SK-N-SH (cell line): Measurements from ENCODE around the gene ZMYND8. TPM values are rescaled to one million over a fixed set of nuclear protein-coding genes. Genes with fewer than 3 reads are reported as not detected.

Experiments
- CTCF ChIA-PET: fragments of 300-600, 350-600 bp; formaldehyde crosslinking; extraction: SDS; loops from one replicate; lab custom pipeline; 2021; lab: Yijun Ruan, JAX
- POLR2A ChIA-PET: fragments of 350-600 bp; sonication (Branson Sonifier 250); formaldehyde crosslinking; extraction: SDS; loops from one replicate; lab custom pipeline; 2020; ENCODE audit warnings: antibody characterized with exemption, inconsistent platforms; lab: Yijun Ruan, JAX
- DNase-seq: peaks from one replicate; pipeline ENCODE4 v3.0.0; 2012
- H2AFZ ChIP-seq: fragments of 200-600 bp; sonication (generic); 2 replicates; pipeline ENCODE4 v1.8.1; 2016; ENCODE audit warnings: antibody characterized with exemption, mild to moderate bottlenecking, low read depth
- H3F3A ChIP-seq: fragments of 200-600 bp; sonication (generic); replicated peaks from 2 replicates; pipeline ENCODE3; 2016; ENCODE audit warnings: antibody characterized with exemption, mild to moderate bottlenecking; ENCODE audit not compliant: insufficient read depth
- H3K27ac ChIP-seq, 2 experiments: fragments of 200-500 bp in 1 of 2; fragments of 200-600 bp in 1 of 2; sonication (Bioruptor generic) in 1 of 2; sonication (generic), shearing (Covaris generic) in 1 of 2; 2 replicates each; pipeline versions ENCODE4 v1.5.1 to v1.6.1; 2014 to 2016; ENCODE audit warnings: low read depth in 2 of 2, inconsistent platforms in 1 of 2, low read length in 1 of 2, mild to moderate bottlenecking in 1 of 2, mixed read lengths in 1 of 2
- H3K27me3 ChIP-seq: fragments of 200-600 bp; sonication (generic), shearing (Covaris generic); 2 replicates; pipeline ENCODE4 v1.6.1; 2016; ENCODE audit warnings: mixed run types; ENCODE audit not compliant: insufficient read depth
- H3K36me3 ChIP-seq, 2 experiments: fragments of 200-500 bp in 1 of 2; fragments of 200-600 bp in 1 of 2; sonication (Bioruptor generic) in 1 of 2; sonication (generic) in 1 of 2; replicated peaks in 1 of 2; 2 replicates each; pipeline versions ENCODE3 to v1.5.1; 2014 to 2016; ENCODE audit warnings: low read length in 1 of 2, mild to moderate bottlenecking in 1 of 2; ENCODE audit not compliant: insufficient read depth in 2 of 2, control insufficient read depth in 1 of 2
- H3K4me1 ChIP-seq, 2 experiments: fragments of 200-500 bp in 1 of 2; fragments of 200-600 bp in 1 of 2; sonication (Bioruptor generic) in 1 of 2; sonication (generic), shearing (Covaris generic) in 1 of 2; 2 replicates each; pipeline versions ENCODE4 v1.5.1 to v1.6.1; 2014 to 2016; ENCODE audit warnings: low read depth in 1 of 2, low read length in 1 of 2, mixed run types in 1 of 2; ENCODE audit not compliant: insufficient read depth in 2 of 2, control insufficient read depth in 1 of 2
- H3K4me2 ChIP-seq: fragments of 200-600 bp; sonication (generic), shearing (Covaris generic); 2 replicates; pipeline ENCODE4 v1.6.1; 2017; ENCODE audit warnings: mixed run types
- H3K4me3 ChIP-seq, 2 experiments: fragments of 200-500 bp in 1 of 2; fragments of 200-600 bp in 1 of 2; sonication (Bioruptor generic) in 1 of 2; sonication (generic), shearing (Covaris generic) in 1 of 2; 2 replicates each; pipeline versions ENCODE4 v1.5.1 to v1.8.1; 2014 to 2016; ENCODE audit warnings: low read depth in 2 of 2, inconsistent platforms in 1 of 2, low read length in 1 of 2, mild to moderate bottlenecking in 1 of 2, mixed read lengths in 1 of 2, moderate library complexity in 1 of 2
- H3K79me2 ChIP-seq: fragments of 200-600 bp; sonication (generic); 2 replicates; pipeline ENCODE4 v1.8.1; 2017; ENCODE audit warnings: mild to moderate bottlenecking; ENCODE audit not compliant: insufficient read depth
- H3K9ac ChIP-seq: fragments of 200-600 bp; sonication (generic); 2 replicates; pipeline ENCODE4 v1.6.1; 2017; ENCODE audit warnings: mixed run types
- H3K9me2 ChIP-seq: fragments of 200-600 bp; sonication (generic); 2 replicates; pipeline ENCODE4 v1.6.1; 2017; ENCODE audit warnings: mixed run types
- H3K9me3 ChIP-seq: fragments of 200-600 bp; sonication (generic); 2 replicates; pipeline ENCODE4 v1.6.1; 2017; ENCODE audit warnings: mixed run types, mild to moderate bottlenecking, moderate library complexity
- H4K20me1 ChIP-seq: fragments of 200-600 bp; sonication (generic); 2 replicates; pipeline ENCODE4 v1.6.1; 2017; ENCODE audit warnings: mild to moderate bottlenecking, mixed run types; ENCODE audit not compliant: insufficient read depth
- CHD2 ChIP-seq: fragments of 150-350 bp; IDR thresholded peaks from 2 replicates; pipeline ENCODE4 v1.6.1; 2018; ENCODE audit warnings: low read length; ENCODE audit not compliant: partially characterized antibody
- CTCF ChIP-seq: fragments of 200-600 bp; sonication (generic); IDR thresholded peaks from 2 replicates; pipeline ENCODE4 v1.6.1; 2017; ENCODE audit warnings: antibody characterized with exemption, mild to moderate bottlenecking, moderate library complexity
- EP300 ChIP-seq, 2 experiments: IDR thresholded peaks; 2 replicates each; pipeline versions ENCODE4 v1.4.0 to v1.6.1; 2012; ENCODE audit warnings: borderline replicate concordance in 1 of 2, low read depth in 1 of 2, low read length in 1 of 2
- FOSL2 ChIP-seq: IDR thresholded peaks from 2 replicates; pipeline ENCODE4 v1.4.0; 2012; ENCODE audit warnings: low read depth, mild to moderate bottlenecking, moderate library complexity, borderline replicate concordance
- FOXM1 ChIP-seq: IDR thresholded peaks from 2 replicates; pipeline ENCODE4 v1.4.0; 2012; ENCODE audit warnings: low read depth, mild to moderate bottlenecking
- GABPA ChIP-seq: IDR thresholded peaks from 2 replicates; pipeline ENCODE4 v1.4.0; 2012; ENCODE audit warnings: low read depth, mild to moderate bottlenecking
- MEF2A ChIP-seq: IDR thresholded peaks from 2 replicates; pipeline ENCODE4 v1.4.0; 2012; ENCODE audit warnings: low read depth, borderline replicate concordance
- MXI1 ChIP-seq: IDR thresholded peaks from 2 replicates; pipeline ENCODE4 v1.6.1; 2012; ENCODE audit warnings: mild to moderate bottlenecking, low read depth, low read length, improper control_type of control experiment
- POLR2AphosphoS5 ChIP-seq: IDR thresholded peaks from 2 replicates; pipeline ENCODE4 v1.6.1; 2012; ENCODE audit warnings: low read depth, low read length
- REST ChIP-seq: IDR thresholded peaks from 2 replicates; pipeline ENCODE4 v1.6.1; 2012; ENCODE audit warnings: mild to moderate bottlenecking, low read depth, low read length, moderate library complexity
- RFX5 ChIP-seq: IDR thresholded peaks from 2 replicates; pipeline ENCODE4 v1.6.1; 2012; ENCODE audit warnings: mild to moderate bottlenecking, improper control_type of control experiment, low read length
- TCF12 ChIP-seq: IDR thresholded peaks from 2 replicates; pipeline ENCODE4 v1.4.0; 2012
- TEAD4 ChIP-seq: IDR thresholded peaks from 2 replicates; pipeline ENCODE4 v1.4.0; 2012; ENCODE audit warnings: mild to moderate bottlenecking, borderline replicate concordance; ENCODE audit not compliant: insufficient read depth
- USF1 ChIP-seq: IDR thresholded peaks from 2 replicates; pipeline ENCODE4 v1.4.0; 2012; ENCODE audit warnings: low read depth, borderline replicate concordance
- ZBTB33 ChIP-seq: IDR thresholded peaks from 2 replicates; pipeline ENCODE4 v1.4.0; 2012; ENCODE audit warnings: low read depth, borderline replicate concordance
- WGBS: methylation state at CpG from one replicate; pipeline ENCODE4 v1.1.6; 2017; ENCODE audit warnings: low lambda C conversion rate; 5-methylcytosine and 5-hydroxymethylcytosine counted together
- polyA plus RNA-seq, 3 experiments: library from polyadenylated mRNA; depleted of rRNA; stranded (reverse); fragments of >200 nt; gene quantifications; 2 replicates each; pipeline ENCODE4 v1.2.3, GENCODE V29; 2012

ZMYND8 gene
- polyA plus RNA-seq, 1 of the 3 experiments (the other 2 are of a cell fraction): 25.3 TPM

GRCh38 chr20:47160992-47161391 lies 195.5 kb downstream of the ZMYND8 start:
- Histone ChIP-seq H3K27me3 (no peaks in the 10 kb centered on the region; the same call in 1 of the 2 replicates), H2AFZ (no peak overlapping the region), H3K9me3 (no peaks in the 10 kb centered on the region), H3K36me3 (no peaks in the 10 kb centered on the region), H3K4me2 (no peak overlapping the region), H4K20me1 (no peaks in the 10 kb centered on the region), H3K9ac (no peak overlapping the region), H3F3A (no peaks in the 10 kb centered on the region), H3K4me1 (peaks cover 0 to 3% of the 10 kb centered on the region in 2 experiments; a peak in 1 of 4 replicates), H3K4me3 (no peak overlapping the region), H3K9me2 (no peaks in the 10 kb centered on the region), H3K27ac (no peak overlapping the region), H3K79me2 (no peaks in the 10 kb centered on the region)
- TF ChIP-seq FOSL2: no peak
- no peak for TF ChIP-seq RFX5
- no peak for TF ChIP-seq CTCF
- no peak for TF ChIP-seq TCF12
- no peak for TF ChIP-seq TEAD4
- no peak for TF ChIP-seq REST
- TF ChIP-seq ZBTB33: no peak
- ChIA-PET POLR2A (no interaction called here), CTCF (interaction anchor here (1.2 to 1.8 kb wide), 2 partner anchors 10 to 403 kb away, joined by 5 to 7 read pairs; no protein-coding TSS in a partner anchor)
- WGBS: 69% methylated on average over 9 of the region's 14 CpGs
- DNase-seq: no peak

- CTCF ChIA-PET: interaction anchor here (1.8 kb wide), 1 partner anchor 10 kb away, joined by 5 read pairs; no protein-coding TSS in a partner anchor
Observed at GRCh38 chr20:47160240-47160639, 196.3 kb downstream of the ZMYND8 start.

More at GRCh38 chr20:47160240-47160639, 196.3 kb downstream of the ZMYND8 start:
- TF ChIP-seq CHD2 (no peak), GABPA (no peak), MXI1 (no peak), REST (no peak), POLR2AphosphoS5 (no peak), TCF12 (no peak), MEF2A (no peak), EP300 (IDR thresholded peaks at IDR 0.05; ENCODE audit: borderline replicate concordance in 1 of 2, low read depth in 1 of 2, low read length in 1 of 2) (no peak), FOXM1 (no peak), USF1 (no peak)
- H3K4me1 ChIP-seq: peaks cover 0 to 3% of the 10 kb centered on the region in 2 experiments; a peak in 1 of 4 replicates
- no peaks in the 10 kb centered on the region for H4K20me1 ChIP-seq
- no peaks in the 10 kb centered on the region for H3K9me3 ChIP-seq
- H2AFZ ChIP-seq: no peak overlapping the region
- 72% methylated on average over 7 of the region's 7 CpGs for WGBS
- POLR2A ChIA-PET: no interaction called here
- H3F3A ChIP-seq: no peaks in the 10 kb centered on the region
- H3K27ac ChIP-seq: no peak overlapping the region
- H3K9ac ChIP-seq: no peak overlapping the region
- no peaks in the 10 kb centered on the region for H3K36me3 ChIP-seq
- no peaks in the 10 kb centered on the region for H3K79me2 ChIP-seq
- no peak overlapping the region for H3K4me3 ChIP-seq
- no peaks in the 10 kb centered on the region for H3K9me2 ChIP-seq
- H3K27me3 ChIP-seq: no peaks in the 10 kb centered on the region; the same call in 1 of the 2 replicates
- H3K4me2 ChIP-seq: no peak overlapping the region
- DNase-seq: no peak
